Natural killer cell treated with Interleukin-12 subunit alpha and Interleukin-12 subunit beta and Interleukin-15 and Interleukin-18, amount 100 ng/mL, for 72 hours (primary cell): ENCODE measurements around the gene UBQLN1. TPM values are rescaled to one million over a fixed set of nuclear protein-coding genes. Genes with fewer than 3 reads are reported as not detected.
"Not testable (repeated sequence)": the region's sequence is repeated elsewhere in the genome, so short reads cannot be mapped to it uniquely, and the experiment has no call there.

Experiments
- ATAC-seq, 2 donors: fragments of 150-1000 bp; cut with Tn5 transposase in 1 of 2; sonication (Bioruptor Pico), chemical (Tn5 transposase) in 1 of 2; 2 replicates each; pipeline ENCODE4 v1.10.0; 2021
- DNase-seq: peaks from one replicate; pipeline ENCODE4 v3.0.0; 2022; ENCODE audit warnings: low spot score
- H3K27ac Mint-ChIP-seq, 2 donors: 1 replicate in 1 of 2; 2 replicates in 1 of 2; pipeline ENCODE4 v1.8.0; 2022; ENCODE audit warnings: mixed read lengths in 2 of 2, mild to moderate bottlenecking in 1 of 2, moderate library complexity in 1 of 2
- H3K27me3 Mint-ChIP-seq, 2 donors: 1 replicate in 1 of 2; 2 replicates in 1 of 2; pipeline ENCODE4 v1.8.0; 2022; ENCODE audit warnings: mixed read lengths in 2 of 2
- H3K36me3 Mint-ChIP-seq: one replicate; pipeline ENCODE4 v1.8.0; 2022; ENCODE audit warnings: mixed read lengths
- H3K4me1 Mint-ChIP-seq, 2 donors: 1 replicate in 1 of 2; 2 replicates in 1 of 2; pipeline ENCODE4 v1.8.0; 2022; ENCODE audit warnings: low read depth in 2 of 2, mixed read lengths in 2 of 2, mild to moderate bottlenecking in 1 of 2
- H3K4me3 Mint-ChIP-seq: one replicate; pipeline ENCODE4 v1.8.0; 2022; ENCODE audit warnings: mixed read lengths
- H3K9me3 Mint-ChIP-seq: 2 replicates; pipeline ENCODE4 v1.8.0; 2022; ENCODE audit warnings: mixed read lengths
- total RNA-seq, 2 donors: library from RNA; stranded (reverse); gene quantifications; one replicate each; pipeline ENCODE4 v1.2.3, GENCODE V29; 2022

UBQLN1 gene
- total RNA-seq, 2 donors from 2014 or later = 81.9 to 86.3 TPM

DNA sequence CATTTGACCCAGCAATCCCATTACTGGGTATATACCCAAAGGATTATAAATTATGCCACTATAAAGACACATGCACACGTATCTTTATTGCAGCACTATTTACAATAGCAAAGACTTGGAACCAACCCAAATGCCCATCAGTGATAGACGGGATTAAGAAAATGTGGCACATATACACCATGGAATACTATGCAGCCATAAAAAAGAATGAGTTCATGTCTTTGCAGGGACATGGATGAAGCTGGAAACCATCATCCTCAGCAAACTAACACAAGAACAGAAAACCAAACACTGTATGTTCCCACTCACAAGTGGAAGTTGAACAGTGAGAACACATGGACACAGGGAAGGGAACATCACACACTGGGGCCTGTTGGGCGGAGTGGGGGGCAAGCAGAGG, 94.5 kb downstream of the UBQLN1 start:
- not testable (repeated sequence) for H3K4me1 Mint-ChIP-seq, H3K36me3 Mint-ChIP-seq, H3K27ac Mint-ChIP-seq, H3K9me3 Mint-ChIP-seq, ATAC-seq, DNase-seq, H3K4me3 Mint-ChIP-seq
- peaks cover 17 to 27% of the 10 kb centered on the region in 2 donors for H3K27me3 Mint-ChIP-seq

Other genes with a start within 250 kb of the UBQLN1 start
- under 1 TPM; 0.43 to 0.59 TPM for gene FRMD3, start 169.6 kb downstream of the UBQLN1 start, total RNA-seq
- gene IDNK, start 84.8 kb downstream of the UBQLN1 start, total RNA-seq = 1 to 10 TPM; 5.1 to 6.0 TPM
- 1 to 10 TPM; 2.5 to 4.3 TPM for gene GKAP1, start 109.8 kb upstream of the UBQLN1 start, total RNA-seq
- 1 to 10 TPM; 2.6 to 4.0 TPM for gene KIF27, start 213.5 kb upstream of the UBQLN1 start, total RNA-seq